ENCODE data around the gene COL4A2.

Gene COL4A2

GRCh38 chr13:110444226-110444653 lies 137.2 kb downstream of the COL4A2 start:
- H3K9me3 ChIP-seq = no peaks in the 10 kb centered on the region
- H3K27ac ChIP-seq = no peak overlapping the region
- no peak for TF ChIP-seq CTCF (IDR thresholded peaks at IDR 0.05)
- no peak overlapping the region for H3K4me3 ChIP-seq (ENCODE audit: low read depth in 1 of 2, low read length in 1 of 2)
- H3K4me1 ChIP-seq (ENCODE audit: control insufficient read depth in 1 of 2, insufficient read depth in 1 of 2, low read depth in 1 of 2, low read length in 1 of 2) = no peaks in the 10 kb centered on the region
- H3K36me3 ChIP-seq = no peaks in the 10 kb centered on the region
- H3K27me3 ChIP-seq = peaks cover 43% of the 10 kb centered on the region

- Histone ChIP-seq H3K4me3 (ENCODE audit: low read depth in 1 of 2, low read length in 1 of 2) (no peak overlapping the region), H3K9me3 (no peaks in the 10 kb centered on the region), H3K27ac (no peak overlapping the region), H3K36me3 (no peaks in the 10 kb centered on the region), H3K4me1 (ENCODE audit: control insufficient read depth in 1 of 2, insufficient read depth in 1 of 2, low read depth in 1 of 2, low read length in 1 of 2) (no peaks in the 10 kb centered on the region), H3K27me3 (peaks cover 43% of the 10 kb centered on the region)
- no peak for TF ChIP-seq CTCF (IDR thresholded peaks at IDR 0.05)
Measured at GRCh38 chr13:110445183-110445582, 138.1 kb downstream of the COL4A2 start.

- Histone ChIP-seq H3K4me1 (ENCODE audit: control insufficient read depth in 1 of 2, insufficient read depth in 1 of 2, low read depth in 1 of 2, low read length in 1 of 2) (no peaks in the 10 kb centered on the region), H3K36me3 (no peaks in the 10 kb centered on the region), H3K27ac (no peak overlapping the region), H3K4me3 (ENCODE audit: low read depth in 1 of 2, low read length in 1 of 2) (no peak overlapping the region), H3K27me3 (peaks cover 39% of the 10 kb centered on the region), H3K9me3 (no peaks in the 10 kb centered on the region)
- no peak for TF ChIP-seq CTCF (IDR thresholded peaks at IDR 0.05)
Measured at GRCh38 chr13:110445722-110446574, 138.9 kb downstream of the COL4A2 start.

- H3K4me3 ChIP-seq (ENCODE audit: low read depth in 1 of 2, low read length in 1 of 2) = no peak overlapping the region
- TF ChIP-seq CTCF (IDR thresholded peaks at IDR 0.05) = no peak
- H3K27me3 ChIP-seq = peaks cover 33% of the 10 kb centered on the region
- H3K9me3 ChIP-seq = no peaks in the 10 kb centered on the region
- no peak overlapping the region for H3K27ac ChIP-seq
- no peaks in the 10 kb centered on the region for H3K36me3 ChIP-seq
- H3K4me1 ChIP-seq (ENCODE audit: control insufficient read depth in 1 of 2, insufficient read depth in 1 of 2, low read depth in 1 of 2, low read length in 1 of 2) = no peaks in the 10 kb centered on the region
Measured at GRCh38 chr13:110446575-110446890, 139.4 kb downstream of the COL4A2 start.

GRCh38 chr13:110447058-110447511 lies 140.0 kb downstream of the COL4A2 start:
- no peaks in the 10 kb centered on the region for H3K4me1 ChIP-seq (ENCODE audit: control insufficient read depth in 1 of 2, insufficient read depth in 1 of 2, low read depth in 1 of 2, low read length in 1 of 2)
- H3K27ac ChIP-seq = no peak overlapping the region

More at GRCh38 chr13:110447058-110447511, 140.0 kb downstream of the COL4A2 start:
- no peaks in the 10 kb centered on the region for H3K36me3 ChIP-seq
- no peaks in the 10 kb centered on the region for H3K9me3 ChIP-seq
- H3K27me3 ChIP-seq = peaks cover 32% of the 10 kb centered on the region
- TF ChIP-seq CTCF (IDR thresholded peaks at IDR 0.05) = no peak
- H3K4me3 ChIP-seq (ENCODE audit: low read depth in 1 of 2, low read length in 1 of 2) = no peak overlapping the region

All from neutrophil (primary cell).